ENCODE results near the gene NEMP2.

NEMP2 gene

DNA sequence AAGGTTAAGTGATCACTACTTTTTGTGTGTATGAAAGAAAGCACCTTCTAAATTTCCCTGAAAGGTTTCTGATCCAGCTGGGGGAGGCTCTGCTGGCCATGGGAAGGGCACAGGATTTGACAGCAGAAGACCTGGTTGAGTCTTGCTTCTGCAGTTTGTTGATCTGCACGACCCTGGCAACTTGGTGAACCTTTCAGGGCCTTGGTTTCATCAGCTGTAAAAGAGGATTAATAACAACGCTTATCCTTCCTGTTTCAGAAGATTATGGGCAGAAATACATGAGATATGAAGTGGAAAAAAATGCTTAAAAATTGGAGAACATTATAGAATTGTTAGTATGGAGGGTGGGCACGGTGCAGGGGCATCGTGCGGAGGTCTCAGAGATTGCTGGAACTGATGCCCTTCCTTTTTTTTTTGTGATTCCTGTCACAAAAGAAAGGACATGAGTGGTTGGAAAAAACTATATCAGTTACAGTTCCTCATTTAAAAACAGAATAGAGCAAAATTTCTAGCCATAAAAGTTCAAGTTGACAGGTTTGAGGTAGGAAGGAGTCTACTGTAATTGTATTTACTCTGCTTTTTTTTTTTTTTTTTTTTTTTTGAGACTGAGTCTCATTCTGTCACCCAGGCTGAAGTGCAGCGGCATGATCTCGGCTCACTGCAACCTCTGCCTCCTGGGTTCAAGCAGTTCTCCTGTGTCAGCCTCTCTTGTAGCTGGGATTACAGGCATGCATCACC is 79.0 kb downstream of the NEMP2 start:
- no peak for DNase-seq

DNA sequence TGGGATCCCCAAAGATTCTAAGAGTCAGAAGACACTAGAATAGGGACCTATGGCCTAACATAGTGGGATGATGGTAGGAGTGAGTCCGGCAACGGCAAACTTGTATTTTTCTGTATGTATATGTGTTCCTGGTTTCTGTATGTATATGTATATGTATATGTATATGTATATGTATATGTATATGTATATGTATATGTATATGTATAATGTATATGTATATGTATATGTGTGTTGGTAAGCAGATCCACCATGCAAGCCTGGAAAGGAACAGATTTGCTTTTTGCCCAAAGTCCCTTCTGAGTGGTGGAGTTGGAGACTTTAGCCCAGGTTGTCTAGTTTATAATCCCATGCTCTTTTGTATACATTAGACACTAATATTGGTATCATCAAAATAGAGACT is 79.7 kb downstream of the NEMP2 start:
- DNase-seq, result no peak

Data from activated T-cell treated with anti-CD3 and anti-CD28 coated beads, Interleukin-2, amount 50 U/mL, for 1 hour (primary cell).